Astrocyte (in vitro differentiated cells and primary cell): ENCODE measurements around the gene PRIMPOL.
"Not testable (repeated sequence)": the region's sequence is repeated elsewhere in the genome, so short reads cannot be mapped to it uniquely, and the experiment has no call there.

Source experiments
- CTCF ChIP-seq: IDR thresholded peaks from 2 replicates; pipeline ENCODE4 v1.5.1; 2011; ENCODE audit warnings: low read depth, mild to moderate bottlenecking, inconsistent platforms, low read length, moderate library complexity; ENCODE audit not compliant: insufficient read depth
- EZH2 ChIP-seq: IDR thresholded peaks from 2 replicates; pipeline ENCODE4 v1.6.1; 2012; ENCODE audit warnings: mild to moderate bottlenecking, low read length, inconsistent platforms; ENCODE audit not compliant: insufficient read depth

- not testable (repeated sequence) for TF ChIP-seq CTCF, EZH2
Observed at GRCh38 chr4:184607429-184607828, 42.1 kb upstream of the PRIMPOL start.
